OCI-LY7 (cell line): ENCODE results near the gene DIPK1A. TPM values are rescaled to one million over a fixed set of nuclear protein-coding genes. Genes with fewer than 3 reads are reported as not detected.
A peak's percentile ranks its signal among the peaks of the same experiment; 100 is the strongest.

ENCODE experiments used
- BruUV-seq: library from RNA; stranded (reverse); fragments of 400-500 nt; replicated peaks from 2 replicates; lab custom pipeline; 2021; lab: Mats Ljungman, UMichigan
- CTCF ChIA-PET: fragments of 300-600 bp; sonication (Branson Sonifier 250); formaldehyde crosslinking; loops from one replicate; lab custom pipeline; 2022; ENCODE audit warnings: antibody characterized with exemption; ENCODE audit not compliant: unreplicated experiment; lab: Charles Lee
- POLR2A ChIA-PET: fragments of 300-600 bp; sonication (Branson Sonifier 250); formaldehyde crosslinking; loops from one replicate; lab custom pipeline; 2022; ENCODE audit warnings: antibody characterized with exemption; lab: Charles Lee
- DNase-seq: peaks from one replicate; pipeline ENCODE4 v3.0.0-alpha.2; 2015; ENCODE audit warnings: low spot score
- H2AFZ ChIP-seq: fragments of 200-600 bp; sonication (generic), shearing (Covaris generic); 2 replicates; pipeline ENCODE4 v1.6.1; 2014; ENCODE audit warnings: mild to moderate bottlenecking, antibody characterized with exemption, low read length, moderate library complexity
- H3K27ac ChIP-seq: fragments of 200-600 bp; sonication (generic); 2 replicates; pipeline ENCODE4 v1.5.1; 2014; ENCODE audit warnings: mixed run types, low read depth, mild to moderate bottlenecking, moderate library complexity, low read length, inconsistent platforms; ENCODE audit not compliant: poor library complexity, severe bottlenecking
- H3K36me3 ChIP-seq: fragments of 200-600 bp; sonication (generic); 2 replicates; pipeline ENCODE4 v1.6.1; 2014; ENCODE audit warnings: mild to moderate bottlenecking, antibody characterized with exemption, low read length, moderate library complexity, mixed read lengths; ENCODE audit not compliant: insufficient read depth
- H3K4me1 ChIP-seq: fragments of 200-600 bp; sonication (generic); 2 replicates; pipeline ENCODE4 v1.5.1; 2014; ENCODE audit warnings: mild to moderate bottlenecking, low read length; ENCODE audit not compliant: insufficient read depth, poor library complexity, severe bottlenecking
- H3K4me2 ChIP-seq: fragments of 200-600 bp; sonication (generic); 2 replicates; pipeline ENCODE4 v1.6.1; 2014; ENCODE audit warnings: mild to moderate bottlenecking, low read length
- H3K4me3 ChIP-seq: fragments of 200-600 bp; sonication (generic); 2 replicates; pipeline ENCODE4 v1.5.1; 2014; ENCODE audit warnings: mild to moderate bottlenecking, low read depth, low read length; ENCODE audit not compliant: poor library complexity, severe bottlenecking
- H3K79me2 ChIP-seq: fragments of 200-600 bp; sonication (generic); 2 replicates; pipeline ENCODE4 v1.6.1; 2016; ENCODE audit warnings: low read depth, mild to moderate bottlenecking, low read length, moderate library complexity, mixed read lengths; ENCODE audit not compliant: insufficient read depth
- H3K9me2 ChIP-seq: fragments of 200-600 bp; sonication (generic); 2 replicates; pipeline ENCODE4 v1.6.1; 2016; ENCODE audit warnings: mild to moderate bottlenecking, low read length, mixed read lengths; ENCODE audit not compliant: insufficient read depth
- H3K9me3 ChIP-seq: fragments of 200-600 bp; sonication (generic); 2 replicates; pipeline ENCODE4 v1.6.1; 2014; ENCODE audit warnings: mild to moderate bottlenecking, mixed run types, low read length, mixed read lengths
- H4K20me1 ChIP-seq: fragments of 200-600 bp; sonication (generic); 2 replicates; pipeline ENCODE4 v1.6.1; 2014; ENCODE audit warnings: mild to moderate bottlenecking, antibody characterized with exemption, low read length, moderate library complexity, mixed read lengths; ENCODE audit not compliant: insufficient read depth
- CTCF ChIP-seq: fragments of 200-600 bp; sonication (generic); conservative IDR thresholded peaks from 2 replicates; pipeline ENCODE4 v1.5.1; 2014; ENCODE audit warnings: mild to moderate bottlenecking, antibody characterized with exemption, low read length, moderate library complexity, mixed read lengths
- EZH2phosphoT487 ChIP-seq: fragments of 200-600 bp; sonication (generic); IDR thresholded peaks from 2 replicates; pipeline ENCODE4 v1.6.1; 2018; ENCODE audit warnings: low read depth, borderline replicate concordance, mild to moderate bottlenecking, mixed run types, antibody characterized with exemption, low read length, moderate library complexity, mixed read lengths
- intact Hi-C: fragments of 100-400 bp; cut with micrococcal nuclease; formaldehyde crosslinking; loops from one replicate; pipeline ENCODE4 v1.10.0; 2022; ENCODE audit not compliant: unreplicated experiment
- total RNA-seq, 2 experiments: library from RNA; depleted of rRNA in 1 of 2; stranded (reverse); fragments of >200 nt in 1 of 2; shearing (Covaris generic) in 1 of 2; gene quantifications; 2 replicates each; pipeline ENCODE4 v1.2.3, GENCODE V29; 2014 to 2022

Gene DIPK1A
- total RNA-seq, 2 experiments from 2014 or later = 13.0 to 25.4 TPM

- TF ChIP-seq CTCF = no peak
- TF ChIP-seq EZH2phosphoT487 = no peak
- H3K9me2 ChIP-seq = no peaks in the 10 kb centered on the region
- CTCF ChIA-PET = no interaction called here
- no TSS peak for BruUV-seq
- intact Hi-C loops = loop anchor here (2.0 kb wide), 1 partner anchor 59 kb away; the partner anchor contains the start of gene DIPK1A
- H3K36me3 ChIP-seq = peaks cover 81% of the 10 kb centered on the region
- H4K20me1 ChIP-seq = no peaks in the 10 kb centered on the region
- H2AFZ ChIP-seq = no peak overlapping the region
- H3K27ac ChIP-seq = peak overlapping the region; percentile 18
- POLR2A ChIA-PET = interaction anchor here (0.7 to 5.4 kb wide), 13 partner anchors 11 to 61 kb away, joined by 3 to 54 read pairs (median 5); no protein-coding TSS in a partner anchor
- peaks cover 77% of the 10 kb centered on the region for H3K79me2 ChIP-seq
- no peak overlapping the region for H3K4me3 ChIP-seq
- H3K9me3 ChIP-seq = peaks cover 41% of the 10 kb centered on the region
- DNase-seq = no peak
- H3K4me1 ChIP-seq = peaks cover 53% of the 10 kb centered on the region
- H3K4me2 ChIP-seq = no peak overlapping the region
These were observed 59.4 kb downstream of the DIPK1A start for GRCh38 chr1:92901699-92902405.

- no peak overlapping the region for H2AFZ ChIP-seq
- BruUV-seq = no TSS peak
- peaks cover 74% of the 10 kb centered on the region for H3K36me3 ChIP-seq
- CTCF ChIA-PET = interaction anchor here (0.6 kb wide), 1 partner anchor 42 kb away, joined by 4 read pairs; no protein-coding TSS in a partner anchor
- intact Hi-C loops = no loop called here
- peaks cover 35% of the 10 kb centered on the region for H3K9me3 ChIP-seq
- H3K4me3 ChIP-seq = no peak overlapping the region
- POLR2A ChIA-PET = interaction anchor here (0.7 to 5.4 kb wide), 12 partner anchors 12 to 93 kb away, joined by 3 to 54 read pairs (median 5); no protein-coding TSS in a partner anchor
- H3K4me2 ChIP-seq = no peak overlapping the region
- peaks cover 53% of the 10 kb centered on the region for H3K4me1 ChIP-seq
- H3K27ac ChIP-seq = peak overlapping the region; percentile 18
- no peak for DNase-seq
- peaks cover 70% of the 10 kb centered on the region for H3K79me2 ChIP-seq
- no peaks in the 10 kb centered on the region for H3K9me2 ChIP-seq
- TF ChIP-seq CTCF = no peak
- no peak for TF ChIP-seq EZH2phosphoT487
- H4K20me1 ChIP-seq = no peaks in the 10 kb centered on the region
These were observed 60.1 kb downstream of the DIPK1A start for GRCh38 chr1:92901126-92901525.
